ENCODE data around the gene IP6K2. TPM values are rescaled to one million over a fixed set of nuclear protein-coding genes. Genes with fewer than 3 reads are reported as not detected.

IP6K2 gene
- polyA plus RNA-seq, 1 experiment, result 110 TPM

DNA sequence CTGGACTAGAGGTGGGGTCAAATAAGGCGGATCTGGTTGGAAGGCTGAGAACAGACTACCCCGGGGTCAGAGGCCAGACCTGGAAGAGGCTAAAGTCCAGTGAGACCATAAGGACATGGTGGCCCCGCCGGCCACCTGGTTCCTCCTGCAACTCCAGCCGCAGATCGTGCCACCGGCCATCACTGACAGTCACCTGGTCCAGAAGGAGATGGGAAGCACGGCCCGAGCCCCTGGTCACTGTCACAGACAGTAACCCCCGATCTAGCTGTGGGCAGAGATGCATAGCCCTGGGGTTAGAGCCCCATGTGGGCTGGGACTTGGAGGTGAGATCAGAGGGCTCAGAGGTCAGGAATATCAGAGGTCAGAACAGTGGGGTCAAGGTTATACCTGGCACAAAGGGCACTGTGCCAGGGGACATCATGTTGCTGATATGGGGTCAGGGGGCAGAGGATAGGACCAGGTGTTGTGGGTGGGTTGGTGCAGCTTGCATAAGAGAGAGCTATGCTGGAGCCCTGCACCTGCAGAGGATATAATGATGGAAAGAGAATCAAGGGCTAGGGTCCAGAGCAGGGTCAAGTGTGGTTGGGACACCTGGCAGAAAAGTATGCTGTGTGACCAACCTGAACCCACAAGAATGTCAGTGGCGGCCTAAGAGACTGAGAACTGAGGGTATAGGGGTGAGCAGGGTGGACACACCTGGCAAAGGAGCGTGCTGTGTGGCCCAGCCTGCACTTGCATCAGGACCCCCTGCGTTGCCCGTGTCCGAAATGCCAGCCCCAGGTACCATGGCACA, 63.9 kb downstream of the IP6K2 start:
- peaks cover 2% of the 10 kb centered on the region for H3K27me3 ChIP-seq (ENCODE audit: control insufficient read depth, insufficient read depth, low read length)
- ChIA-PET POLR2A (interaction anchor here (1.1 kb wide), 1 partner anchor 10 kb away, joined by 3 read pairs; the partner anchor contains the start of gene CELSR3), CTCF (interaction anchor here (1.0 kb wide), 1 partner anchor 217 kb away, joined by 3 read pairs; no protein-coding TSS in a partner anchor)
- H3K27ac ChIP-seq (ENCODE audit: low read depth, low read length), result no peak overlapping the region
- no peak overlapping the region for H3K4me3 ChIP-seq (ENCODE audit: low read depth, low read length)
- no peak for DNase-seq (ENCODE audit: low read depth, low spot score)
- TF ChIP-seq, protein P1, sequence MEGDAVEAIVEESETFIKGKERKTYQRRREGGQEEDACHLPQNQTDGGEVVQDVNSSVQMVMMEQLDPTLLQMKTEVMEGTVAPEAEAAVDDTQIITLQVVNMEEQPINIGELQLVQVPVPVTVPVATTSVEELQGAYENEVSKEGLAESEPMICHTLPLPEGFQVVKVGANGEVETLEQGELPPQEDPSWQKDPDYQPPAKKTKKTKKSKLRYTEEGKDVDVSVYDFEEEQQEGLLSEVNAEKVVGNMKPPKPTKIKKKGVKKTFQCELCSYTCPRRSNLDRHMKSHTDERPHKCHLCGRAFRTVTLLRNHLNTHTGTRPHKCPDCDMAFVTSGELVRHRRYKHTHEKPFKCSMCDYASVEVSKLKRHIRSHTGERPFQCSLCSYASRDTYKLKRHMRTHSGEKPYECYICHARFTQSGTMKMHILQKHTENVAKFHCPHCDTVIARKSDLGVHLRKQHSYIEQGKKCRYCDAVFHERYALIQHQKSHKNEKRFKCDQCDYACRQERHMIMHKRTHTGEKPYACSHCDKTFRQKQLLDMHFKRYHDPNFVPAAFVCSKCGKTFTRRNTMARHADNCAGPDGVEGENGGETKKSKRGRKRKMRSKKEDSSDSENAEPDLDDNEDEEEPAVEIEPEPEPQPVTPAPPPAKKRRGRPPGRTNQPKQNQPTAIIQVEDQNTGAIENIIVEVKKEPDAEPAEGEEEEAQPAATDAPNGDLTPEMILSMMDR (IDR thresholded peaks at IDR 0.05; ENCODE audit: low read depth, low read length), result no peak
- H3K9me3 ChIP-seq (ENCODE audit: control insufficient read depth, insufficient read depth, low read length), result peaks cover 8% of the 10 kb centered on the region; the same call in 1 of the 2 replicates

DNA sequence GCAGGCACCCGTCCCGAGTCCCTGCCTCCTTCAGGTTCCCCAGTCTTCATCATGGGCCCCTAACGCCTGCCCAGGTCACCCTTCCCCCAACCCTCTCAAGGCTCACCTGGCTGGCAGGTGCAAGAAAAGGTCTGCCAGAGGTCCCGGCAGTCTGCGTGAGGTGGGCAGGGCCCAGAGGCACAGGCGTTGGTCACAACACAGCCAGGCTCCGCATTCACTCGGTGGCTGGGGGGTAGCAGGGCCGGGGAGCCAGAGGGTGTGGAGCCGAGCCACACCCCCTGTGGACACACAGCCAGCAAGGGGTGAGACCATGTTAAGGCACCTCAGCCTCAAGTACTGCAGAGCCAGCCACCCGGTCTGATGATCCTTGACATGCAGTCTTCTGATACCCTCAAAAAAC, 65.2 kb downstream of the IP6K2 start:
- H3K27me3 ChIP-seq (ENCODE audit: control insufficient read depth, insufficient read depth, low read length), result no peaks in the 10 kb centered on the region
- no peak overlapping the region for H3K4me3 ChIP-seq (ENCODE audit: low read depth, low read length)
- TF ChIP-seq, protein P1 (IDR thresholded peaks at IDR 0.05; ENCODE audit: low read depth, low read length), result no peak
- no peak for DNase-seq (ENCODE audit: low read depth, low spot score)
- no peak overlapping the region for H3K27ac ChIP-seq (ENCODE audit: low read depth, low read length)
- H3K9me3 ChIP-seq (ENCODE audit: control insufficient read depth, insufficient read depth, low read length), result peaks cover 3% of the 10 kb centered on the region; the same call in 1 of the 2 replicates
- ChIA-PET POLR2A (no interaction called here), CTCF (no interaction called here)

- Histone ChIP-seq H3K9me3 (ENCODE audit: control insufficient read depth, insufficient read depth, low read length) (no peaks in the 10 kb centered on the region; the same call in 1 of the 2 replicates), H3K4me3 (ENCODE audit: low read depth, low read length) (no peak overlapping the region), H3K27me3 (ENCODE audit: control insufficient read depth, insufficient read depth, low read length) (no peaks in the 10 kb centered on the region), H3K27ac (ENCODE audit: low read depth, low read length) (no peak overlapping the region)
- TF ChIP-seq, protein P1 (IDR thresholded peaks at IDR 0.05; ENCODE audit: low read depth, low read length), result no peak
- ChIA-PET POLR2A (no interaction called here), CTCF (no interaction called here)
- no peak for DNase-seq (ENCODE audit: low read depth, low spot score)
Observed at GRCh38 chr3:48650723-48651122, 66.3 kb downstream of the IP6K2 start.

- peaks cover 3% of the 10 kb centered on the region for H3K27me3 ChIP-seq (ENCODE audit: control insufficient read depth, insufficient read depth, low read length)
- no peaks in the 10 kb centered on the region; the same call in 1 of the 2 replicates for H3K9me3 ChIP-seq (ENCODE audit: control insufficient read depth, insufficient read depth, low read length)
- TF ChIP-seq, protein P1 (IDR thresholded peaks at IDR 0.05; ENCODE audit: low read depth, low read length), result no peak
- no peak for DNase-seq (ENCODE audit: low read depth, low spot score)
- no peak overlapping the region for H3K4me3 ChIP-seq (ENCODE audit: low read depth, low read length)
- ChIA-PET POLR2A (no interaction called here), CTCF (no interaction called here)
- no peak overlapping the region for H3K27ac ChIP-seq (ENCODE audit: low read depth, low read length)
Observed at GRCh38 chr3:48648188-48648850, 68.7 kb downstream of the IP6K2 start.

DNA sequence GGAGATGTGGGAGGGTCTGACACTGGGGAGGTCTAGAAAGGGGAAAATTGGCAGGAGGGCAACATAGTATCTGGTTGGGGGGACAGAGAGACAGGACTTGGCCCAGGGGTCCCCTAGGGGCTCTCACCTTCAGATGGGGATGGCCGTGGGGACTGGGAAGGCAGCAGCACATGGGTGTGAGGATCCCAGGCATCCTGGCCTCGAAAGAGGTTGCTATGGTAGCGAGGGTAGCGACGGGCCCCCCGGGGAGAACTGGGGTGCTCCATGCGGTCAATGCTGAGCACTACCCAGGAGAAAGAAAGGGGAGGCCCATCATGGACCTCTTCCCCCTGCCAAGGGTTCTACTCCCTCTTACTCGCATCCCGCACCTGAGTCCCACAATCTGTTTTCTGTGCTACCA, 69.3 kb downstream of the IP6K2 start:
- Histone ChIP-seq H3K9me3 (ENCODE audit: control insufficient read depth, insufficient read depth, low read length) (no peaks in the 10 kb centered on the region; the same call in 1 of the 2 replicates), H3K27me3 (ENCODE audit: control insufficient read depth, insufficient read depth, low read length) (peaks cover 3% of the 10 kb centered on the region), H3K4me3 (ENCODE audit: low read depth, low read length) (no peak overlapping the region), H3K27ac (ENCODE audit: low read depth, low read length) (no peak overlapping the region)
- POLR2A ChIA-PET, result no interaction called here
- CTCF ChIA-PET, result no interaction called here
- DNase-seq (ENCODE audit: low read depth, low spot score), result no peak
- TF ChIP-seq, protein P1 (IDR thresholded peaks at IDR 0.05; ENCODE audit: low read depth, low read length), result no peak

All from AG04450 (cell line).